NB4 (cell line): ENCODE measurements around the gene AFF3.
A peak's percentile ranks its signal among the peaks of the same experiment; 100 is the strongest.

Source experiments
- DNase-seq: peaks from one replicate; pipeline ENCODE4 v3.0.0; 2010; ENCODE audit warnings: low read depth
- H3K4me3 ChIP-seq: one replicate; pipeline ENCODE4 v1.5.1; 2011; ENCODE audit warnings: mild to moderate bottlenecking, low read depth, low read length, moderate library complexity
- MYC ChIP-seq: IDR thresholded peaks from 2 replicates; pipeline ENCODE4 v1.6.1; 2011; ENCODE audit warnings: low read depth, low read length
- POLR2A ChIP-seq: IDR thresholded peaks from 2 replicates; pipeline ENCODE4 v1.6.1; 2011; ENCODE audit warnings: mild to moderate bottlenecking; ENCODE audit not compliant: insufficient read length; ENCODE audit errors: extremely low read depth
- TF ChIP-seq, protein P1 (sequence below): IDR thresholded peaks from one replicate; pipeline ENCODE4 v1.5.1; 2012; ENCODE audit warnings: low read depth, low read length
- TF ChIP-seq, protein P2 (sequence below): IDR thresholded peaks from 2 replicates; pipeline ENCODE4 v1.6.1; 2011; ENCODE audit warnings: low read depth, low read length

The AFF3 gene

DNA sequence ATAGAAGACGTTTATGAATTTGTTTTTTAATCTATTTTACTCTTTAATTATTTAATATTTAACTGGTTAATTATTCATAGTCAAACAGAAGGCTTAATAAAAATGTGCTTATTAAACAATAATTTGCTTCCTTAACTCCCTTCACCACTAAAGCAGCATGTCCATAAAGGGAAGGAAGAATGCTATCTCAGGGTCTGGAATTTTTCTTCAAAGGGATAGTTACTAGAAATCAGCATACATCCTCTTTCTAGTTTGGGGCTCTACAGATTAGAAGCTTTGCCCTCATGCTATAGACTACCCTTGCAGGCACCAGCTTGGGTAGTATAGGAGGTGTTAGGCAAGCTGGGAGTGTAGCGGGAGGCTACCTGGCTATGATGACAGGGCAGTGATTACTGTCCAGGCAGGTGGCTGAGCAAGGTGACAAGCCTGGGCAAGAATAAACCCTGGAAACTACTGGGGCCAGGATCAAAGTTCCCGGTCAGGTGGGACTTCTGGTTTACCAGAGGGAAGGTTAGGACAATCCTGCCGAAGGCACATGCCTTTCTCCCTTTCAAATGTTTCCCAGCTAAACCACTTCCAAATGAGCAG lies 376.6 kb downstream of the AFF3 start:
- TF ChIP-seq POLR2A (no peak), MYC (no peak)
- TF ChIP-seq, protein P1, sequence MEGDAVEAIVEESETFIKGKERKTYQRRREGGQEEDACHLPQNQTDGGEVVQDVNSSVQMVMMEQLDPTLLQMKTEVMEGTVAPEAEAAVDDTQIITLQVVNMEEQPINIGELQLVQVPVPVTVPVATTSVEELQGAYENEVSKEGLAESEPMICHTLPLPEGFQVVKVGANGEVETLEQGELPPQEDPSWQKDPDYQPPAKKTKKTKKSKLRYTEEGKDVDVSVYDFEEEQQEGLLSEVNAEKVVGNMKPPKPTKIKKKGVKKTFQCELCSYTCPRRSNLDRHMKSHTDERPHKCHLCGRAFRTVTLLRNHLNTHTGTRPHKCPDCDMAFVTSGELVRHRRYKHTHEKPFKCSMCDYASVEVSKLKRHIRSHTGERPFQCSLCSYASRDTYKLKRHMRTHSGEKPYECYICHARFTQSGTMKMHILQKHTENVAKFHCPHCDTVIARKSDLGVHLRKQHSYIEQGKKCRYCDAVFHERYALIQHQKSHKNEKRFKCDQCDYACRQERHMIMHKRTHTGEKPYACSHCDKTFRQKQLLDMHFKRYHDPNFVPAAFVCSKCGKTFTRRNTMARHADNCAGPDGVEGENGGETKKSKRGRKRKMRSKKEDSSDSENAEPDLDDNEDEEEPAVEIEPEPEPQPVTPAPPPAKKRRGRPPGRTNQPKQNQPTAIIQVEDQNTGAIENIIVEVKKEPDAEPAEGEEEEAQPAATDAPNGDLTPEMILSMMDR: no peak
- TF ChIP-seq, protein P2, sequence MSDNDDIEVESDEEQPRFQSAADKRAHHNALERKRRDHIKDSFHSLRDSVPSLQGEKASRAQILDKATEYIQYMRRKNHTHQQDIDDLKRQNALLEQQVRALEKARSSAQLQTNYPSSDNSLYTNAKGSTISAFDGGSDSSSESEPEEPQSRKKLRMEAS: no peak
- H3K4me3 ChIP-seq: no peak overlapping the region
- DNase-seq: no peak

DNA sequence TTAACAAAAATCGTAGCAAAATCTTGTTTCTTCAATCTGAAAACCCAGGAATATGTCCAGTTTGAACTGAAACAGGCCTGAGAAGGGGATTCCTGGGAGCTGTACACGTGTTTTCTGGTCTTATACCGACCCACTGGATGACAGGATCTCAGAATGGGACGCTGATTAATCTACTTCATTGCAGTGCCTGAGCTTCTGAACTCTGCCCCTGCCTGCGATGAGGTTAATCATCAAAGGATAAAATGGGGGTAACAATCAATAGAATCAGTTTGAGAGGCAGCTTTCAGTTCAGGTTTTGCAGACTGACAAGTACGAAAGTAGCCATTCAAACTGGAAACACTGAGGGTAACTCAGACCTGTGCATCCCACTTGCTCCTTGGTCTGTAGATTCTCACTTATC lies 378.6 kb downstream of the AFF3 start:
- DNase-seq: no peak
- H3K4me3 ChIP-seq: no peak overlapping the region
- TF ChIP-seq, protein P2: no peak
- no peak for TF ChIP-seq MYC
- TF ChIP-seq POLR2A: no peak
- TF ChIP-seq, protein P1: no peak

DNA sequence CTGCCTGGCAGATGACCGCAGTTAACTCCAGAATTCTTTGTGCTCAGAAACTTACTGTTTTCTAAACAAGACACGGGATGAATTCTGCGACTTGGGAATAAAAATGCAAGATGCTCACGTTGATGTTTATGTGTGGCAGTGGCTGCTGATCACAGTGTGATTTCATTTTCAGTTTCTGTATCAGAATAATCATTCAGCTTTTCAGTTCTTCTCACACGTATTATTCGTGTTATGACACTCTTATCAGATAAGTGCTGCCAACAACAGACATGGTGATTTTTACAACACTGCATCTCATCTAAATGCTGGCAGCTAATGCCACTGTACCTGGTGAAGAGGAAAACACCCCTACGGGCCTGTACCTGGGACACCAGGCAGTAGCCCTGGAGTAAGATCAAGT lies 379.7 kb downstream of the AFF3 start:
- DNase-seq: no peak
- H3K4me3 ChIP-seq: no peak overlapping the region
- no peak for TF ChIP-seq POLR2A
- TF ChIP-seq, protein P1: no peak
- no peak for TF ChIP-seq MYC
- TF ChIP-seq, protein P2: no peak

DNA sequence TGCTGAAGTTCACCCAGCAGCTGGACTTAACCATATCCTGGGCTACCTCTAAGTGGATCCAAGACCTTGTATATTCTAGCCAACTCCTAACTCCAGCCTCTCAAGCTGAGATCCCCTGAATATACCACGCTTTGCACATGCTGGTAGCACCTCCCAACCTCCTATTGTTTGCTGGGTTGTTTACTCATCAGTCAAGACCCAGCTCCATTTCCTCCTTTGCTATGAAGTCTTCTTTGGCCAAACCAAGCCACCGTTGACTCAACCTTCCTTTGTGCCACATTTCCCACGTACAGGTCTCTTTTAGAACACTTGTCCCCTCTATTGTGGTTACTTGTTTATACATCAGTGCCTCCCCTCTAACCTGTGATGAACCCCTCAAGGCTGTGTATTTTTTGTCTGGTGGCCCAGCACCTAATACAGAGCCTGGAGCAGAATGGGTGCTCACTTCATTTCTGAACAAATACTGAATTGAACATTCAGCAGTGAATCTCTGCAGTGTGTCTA lies 384.7 kb downstream of the AFF3 start:
- no peak overlapping the region for H3K4me3 ChIP-seq
- no peak for TF ChIP-seq POLR2A
- no peak for DNase-seq

DNA sequence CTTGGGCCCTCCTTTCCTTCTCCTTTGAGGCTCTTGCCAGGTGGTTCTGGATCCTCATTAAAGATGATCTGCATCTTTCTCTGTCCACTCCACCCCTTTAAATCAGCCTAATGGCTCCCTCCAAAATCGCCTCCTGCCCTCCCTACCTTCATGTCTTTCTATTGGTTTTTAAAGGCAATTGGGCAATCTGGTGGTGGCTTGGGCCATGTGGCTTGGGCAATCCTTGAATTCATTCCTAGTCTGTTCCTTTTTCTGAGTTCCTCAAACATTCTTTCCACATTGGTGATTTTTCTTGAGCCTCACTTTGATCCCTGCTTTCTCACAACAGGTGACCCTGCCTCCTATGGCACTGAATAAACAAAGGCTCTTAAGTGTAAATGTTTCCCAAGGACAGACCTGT lies 386.3 kb downstream of the AFF3 start:
- DNase-seq: peak; percentile 67
- no peak overlapping the region for H3K4me3 ChIP-seq
- TF ChIP-seq, protein P1: no peak
- TF ChIP-seq POLR2A (no peak), MYC (peak; percentile 62)
- TF ChIP-seq, protein P2: 0 out of 2 replicates have a peak, but pooled peaks have one; percentile 8

DNA sequence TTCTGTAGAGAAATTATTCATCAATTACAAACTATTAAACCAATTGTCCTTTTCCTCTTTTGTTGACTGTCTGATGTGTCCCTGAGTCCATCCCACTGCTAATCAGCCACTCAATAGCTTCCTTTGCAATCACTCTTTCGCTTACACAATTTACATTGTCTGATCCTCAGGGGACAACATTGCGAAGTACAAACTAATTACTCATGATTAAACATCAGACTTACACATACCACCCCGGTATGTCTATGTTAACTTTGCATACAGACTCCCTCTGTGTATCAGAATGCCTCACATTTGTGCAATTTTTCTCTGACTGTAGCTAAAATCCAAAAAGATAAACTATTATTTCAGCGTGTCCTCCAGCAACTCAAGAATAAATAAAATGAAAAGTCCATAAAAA lies 388.2 kb downstream of the AFF3 start:
- TF ChIP-seq, protein P2: no peak
- no peak for TF ChIP-seq POLR2A
- TF ChIP-seq, protein P1: no peak
- TF ChIP-seq MYC: no peak
- DNase-seq: peak; percentile 78
- H3K4me3 ChIP-seq: no peak overlapping the region
